SIG-M5 treated with dmso at 0.1 percent for 504 hours (cell line): ENCODE data around the gene REC114.
"Not testable (repeated sequence)": the region's sequence is repeated elsewhere in the genome, so short reads cannot be mapped to it uniquely, and the experiment has no call there.

Experiments used
- DNase-seq: peaks from one replicate; lab custom pipeline; 2025; ENCODE audit not compliant: unreplicated experiment; lab: John Stamatoyannopoulos, UW

The REC114 gene

DNA sequence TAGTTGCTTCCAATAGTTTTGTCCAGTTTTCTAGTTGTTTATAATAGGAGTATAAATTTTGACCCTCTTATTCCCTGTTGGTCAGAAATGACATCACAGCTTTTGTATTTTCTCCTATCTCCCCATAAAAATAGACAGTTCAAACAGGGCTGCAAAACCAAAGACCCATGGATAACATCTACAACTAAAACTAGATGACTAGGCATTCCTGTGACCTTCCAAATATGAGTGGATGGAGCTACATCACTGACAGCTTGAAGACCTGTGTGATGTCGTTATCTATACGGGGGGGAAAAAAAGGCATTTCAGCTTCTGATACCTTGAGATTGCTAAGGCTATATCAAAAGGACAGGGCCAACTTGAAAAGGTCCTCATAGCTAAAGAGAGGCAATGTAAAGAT, 84.6 kb downstream of the REC114 start:
- DNase-seq: no peak

DNA sequence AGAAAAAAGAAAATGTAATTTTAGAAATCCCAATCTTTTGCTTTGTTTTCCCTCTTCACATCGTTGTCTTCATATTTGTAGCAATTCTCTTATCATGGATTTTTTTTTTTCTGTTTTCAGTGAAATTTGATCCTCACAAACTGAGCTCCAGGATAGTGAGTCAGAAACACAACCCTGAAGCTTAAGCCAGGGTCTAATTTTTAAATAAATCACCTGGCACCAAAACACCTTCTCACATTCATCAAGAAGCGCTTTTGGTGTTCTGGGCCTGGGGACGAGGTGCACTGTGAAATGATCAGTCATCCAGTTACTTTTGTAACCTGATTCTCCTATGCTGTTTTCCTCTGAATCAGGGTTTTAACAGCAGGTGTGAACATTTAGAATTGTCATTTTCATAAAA, 87.7 kb downstream of the REC114 start:
- DNase-seq: no peak

DNA sequence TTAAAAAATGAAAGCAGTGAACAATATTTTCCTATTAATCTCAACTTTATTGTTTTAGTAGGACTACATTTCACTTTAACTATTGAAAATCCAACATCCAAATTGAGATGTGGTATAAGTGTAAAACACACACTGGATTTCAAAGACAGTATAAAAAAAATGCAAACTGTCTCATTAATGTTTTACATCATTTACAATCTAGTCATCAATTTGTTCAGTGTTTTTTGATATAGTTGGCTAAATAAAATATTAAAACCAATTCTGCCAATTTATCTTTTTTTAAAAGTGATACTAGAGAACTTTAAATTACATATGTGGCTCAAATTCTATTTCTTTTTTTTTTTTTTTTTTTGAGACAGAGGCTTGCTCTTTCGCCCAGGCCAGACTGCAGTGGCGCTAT, 95.2 kb downstream of the REC114 start:
- no peak for DNase-seq

- DNase-seq: no peak
Measured at GRCh38 chr15:73538563-73539211, 95.7 kb downstream of the REC114 start.

- DNase-seq: no peak
Measured at GRCh38 chr15:73539212-73540128, 96.5 kb downstream of the REC114 start.

DNA sequence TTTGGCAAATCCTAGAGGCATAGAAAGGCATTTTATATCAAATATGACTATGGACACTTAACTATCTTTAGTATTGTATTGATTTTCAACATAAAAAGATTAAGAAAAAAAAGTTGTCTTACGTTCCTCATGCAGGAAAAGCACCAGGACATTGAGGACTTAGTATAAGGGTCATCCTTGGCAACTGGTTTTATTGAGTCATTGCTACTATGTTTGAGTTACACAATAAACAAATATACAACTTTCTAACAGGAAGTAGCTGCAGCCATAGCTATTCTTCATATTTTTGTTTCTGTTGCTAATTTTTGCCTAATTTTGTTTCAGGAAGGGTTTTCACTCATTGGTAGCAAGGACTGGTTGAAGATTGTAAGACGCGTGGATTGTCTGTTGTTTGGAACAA, 97.2 kb downstream of the REC114 start:
- no peak for DNase-seq

DNA sequence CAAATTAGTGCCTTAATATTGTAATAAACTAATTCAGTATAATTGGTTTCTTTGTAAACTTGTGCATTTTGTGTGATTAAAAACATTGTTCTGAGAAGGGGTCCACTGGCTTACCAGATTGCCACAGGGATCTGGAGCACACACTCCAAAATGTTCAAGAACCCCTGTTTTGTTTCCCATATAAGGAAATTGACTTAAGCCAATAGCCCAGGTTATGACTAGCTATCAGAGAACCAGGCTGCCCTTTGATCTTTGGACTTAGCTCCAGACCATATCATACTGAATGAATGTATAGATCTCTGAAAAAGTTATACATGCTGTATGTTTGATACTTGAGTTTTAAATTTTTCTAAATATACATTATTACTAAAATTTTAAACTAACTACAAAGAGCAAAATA, 98.5 kb downstream of the REC114 start:
- DNase-seq: no peak

DNA sequence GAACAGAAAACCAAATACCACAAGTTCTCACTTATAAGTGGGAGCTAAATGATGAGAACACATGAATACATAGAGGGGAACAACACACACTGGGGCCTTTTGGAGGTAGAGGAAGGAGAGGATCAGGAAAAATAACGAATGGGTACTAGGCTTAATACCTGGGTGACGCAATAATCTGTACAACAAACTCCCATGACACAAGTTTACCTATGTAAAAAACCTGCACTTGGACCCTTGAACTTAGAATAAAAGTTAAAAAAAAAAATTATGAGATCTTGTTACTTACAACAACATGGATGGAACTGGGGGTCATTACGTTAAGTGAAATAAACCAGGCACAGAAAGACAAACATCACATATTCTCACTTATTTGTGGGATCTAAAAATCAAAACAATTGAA, 106.0 kb downstream of the REC114 start:
- not testable (repeated sequence) for DNase-seq

DNA sequence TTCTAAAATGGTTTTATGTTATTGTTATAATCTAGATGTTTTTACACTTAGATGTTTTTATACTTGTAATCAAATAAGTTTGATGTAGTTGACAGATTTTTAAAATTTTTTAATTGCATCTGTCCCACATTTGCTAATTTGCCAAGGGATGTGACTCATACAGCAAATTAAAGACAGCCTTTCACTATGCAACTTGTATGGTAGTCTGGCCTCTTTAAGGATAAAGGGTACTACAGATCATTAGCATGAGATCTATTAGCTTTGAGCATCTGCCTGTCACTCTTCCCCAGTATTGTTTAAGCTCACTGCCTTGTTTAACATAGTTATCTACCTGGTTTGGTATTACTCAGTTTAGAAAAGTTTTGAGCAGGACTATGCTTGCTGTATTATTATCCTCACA, 107.2 kb downstream of the REC114 start:
- DNase-seq: no peak

- DNase-seq: no peak
Measured at GRCh38 chr15:73555080-73555479, 112.1 kb downstream of the REC114 start.

DNA sequence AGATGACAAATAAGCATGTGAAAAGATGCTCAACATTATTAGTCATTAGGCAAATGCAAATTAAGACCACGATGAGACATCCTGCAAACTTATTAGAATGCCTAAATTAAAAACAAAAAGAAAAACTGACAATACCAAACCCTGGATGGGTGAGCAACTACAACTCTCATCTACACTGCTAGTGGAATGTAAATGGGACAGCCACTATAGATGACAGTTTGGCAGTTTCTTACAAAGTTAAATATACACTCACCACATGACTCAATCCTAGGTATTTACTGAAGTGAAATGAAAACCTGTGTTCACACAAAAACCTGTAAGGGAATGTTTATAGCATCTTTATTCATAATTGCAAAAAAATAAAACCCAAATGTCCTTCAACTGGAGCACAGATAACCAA, 115.6 kb downstream of the REC114 start:
- no peak for DNase-seq

GRCh38 chr15:73560501-73561117, 117.6 kb downstream of the REC114 start:
- DNase-seq: peak; percentile 20

GRCh38 chr15:73564255-73564654, 121.3 kb downstream of the REC114 start:
- peak; percentile 76 for DNase-seq

DNA sequence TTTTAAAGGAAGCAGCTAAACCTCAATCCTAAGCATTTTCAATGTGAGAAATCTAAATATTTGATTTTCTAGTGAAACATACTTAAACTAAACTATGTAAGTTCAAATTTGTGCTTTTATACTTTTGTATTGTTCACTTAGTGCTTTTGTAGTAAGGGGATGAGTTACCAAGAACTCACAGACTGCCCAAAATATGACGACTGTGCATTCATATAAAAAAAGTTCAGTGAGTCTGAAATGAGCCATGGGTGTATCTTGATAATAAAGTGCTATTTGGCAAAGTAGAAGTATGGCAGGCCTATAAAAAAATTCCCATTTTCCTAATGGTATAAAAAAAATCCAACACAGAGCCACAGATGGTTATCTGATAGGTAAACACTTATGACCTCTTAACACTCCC, 124.1 kb downstream of the REC114 start:
- no peak for DNase-seq

GRCh38 chr15:73568564-73569280, 125.8 kb downstream of the REC114 start:
- no peak for DNase-seq

GRCh38 chr15:73569361-73569760, 126.4 kb downstream of the REC114 start:
- DNase-seq: no peak

DNA sequence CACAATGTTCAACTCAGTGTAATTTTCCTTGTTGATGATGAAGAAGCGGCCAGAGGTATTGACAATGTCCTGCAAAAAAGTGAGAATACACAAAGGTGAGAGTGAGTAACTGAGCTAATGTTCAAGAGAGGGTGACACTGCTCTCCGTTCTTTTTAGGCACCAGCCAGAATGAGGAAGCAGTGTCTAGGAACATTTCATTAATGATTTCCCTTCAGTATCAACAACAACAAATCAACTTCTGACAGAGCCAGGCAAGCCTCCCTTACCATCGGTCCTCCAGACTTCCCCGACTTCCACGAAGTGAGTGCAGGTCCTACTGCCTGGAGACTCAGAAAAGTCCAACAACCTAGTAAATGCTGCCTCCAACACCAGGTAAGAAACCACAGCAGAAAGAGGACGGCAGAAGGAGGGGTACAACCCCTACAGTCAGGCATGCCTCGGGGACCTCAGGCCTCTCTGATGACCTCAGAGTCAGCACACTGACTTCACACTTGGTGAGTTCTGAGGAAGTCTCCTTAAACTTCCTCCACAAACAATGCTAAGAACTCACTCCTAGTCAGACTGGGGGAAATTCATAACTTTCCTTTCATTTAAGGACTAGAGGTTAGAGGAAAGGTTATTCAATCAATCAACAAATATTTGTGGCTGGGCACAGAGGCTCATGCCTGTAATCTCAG, 127.5 kb downstream of the REC114 start:
- DNase-seq: no peak

- DNase-seq: no peak
Measured at GRCh38 chr15:73571346-73571745, 128.4 kb downstream of the REC114 start.

GRCh38 chr15:73572296-73572695, 129.3 kb downstream of the REC114 start:
- DNase-seq: no peak

DNA sequence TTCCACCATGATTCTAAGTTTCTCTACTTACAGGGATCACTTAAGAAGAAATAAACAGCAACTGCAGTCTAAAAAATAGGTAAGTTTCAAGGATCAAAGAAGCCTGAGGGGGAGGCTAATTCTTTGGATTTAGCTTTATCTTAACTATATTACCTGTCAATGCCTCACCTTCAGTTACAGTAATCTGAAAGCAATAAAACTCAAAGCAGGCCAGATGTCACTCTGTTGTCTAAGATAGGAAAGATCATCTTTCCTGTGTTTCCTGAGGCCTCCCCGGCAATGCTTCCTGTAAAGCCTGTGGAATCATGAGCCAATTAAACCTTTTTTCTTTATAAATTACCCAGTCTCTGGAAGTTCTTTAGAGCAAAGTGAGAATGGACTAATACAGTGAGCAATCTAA, 130.1 kb downstream of the REC114 start:
- no peak for DNase-seq

GRCh38 chr15:73573572-73573971, 130.6 kb downstream of the REC114 start:
- DNase-seq: no peak
